Prostate gland (tissue), 2 donors: Measurements from ENCODE around the gene SH3RF2.

Experiments used
- CTCF ChIP-seq, 4 experiments: fragments of 200-600 bp in 2 of 4; fragments of 450-650 bp in 2 of 4; sonication (generic) in 2 of 4; IDR thresholded peaks; 1 replicate in 3 of 4; 2 replicates in 1 of 4; pipeline ENCODE4 v1.5.1; 2016 to 2019; ENCODE audit warnings: antibody characterized with exemption in 4 of 4, mild to moderate bottlenecking in 2 of 4, moderate library complexity in 2 of 4
- POLR2AphosphoS5 ChIP-seq: sonication (generic); formaldehyde crosslinking; IDR thresholded peaks from one replicate; pipeline ENCODE4 v1.6.1; 2017; ENCODE audit warnings: antibody characterized with exemption

- TF ChIP-seq CTCF (IDR thresholded peaks at IDR 0.05) (no peak), POLR2AphosphoS5 (no peak)
Measured at GRCh38 chr5:146025681-146026080, 89.3 kb downstream of the SH3RF2 start.
